ENCODE data around the gene BNC2.

- TF ChIP-seq, protein P1, sequence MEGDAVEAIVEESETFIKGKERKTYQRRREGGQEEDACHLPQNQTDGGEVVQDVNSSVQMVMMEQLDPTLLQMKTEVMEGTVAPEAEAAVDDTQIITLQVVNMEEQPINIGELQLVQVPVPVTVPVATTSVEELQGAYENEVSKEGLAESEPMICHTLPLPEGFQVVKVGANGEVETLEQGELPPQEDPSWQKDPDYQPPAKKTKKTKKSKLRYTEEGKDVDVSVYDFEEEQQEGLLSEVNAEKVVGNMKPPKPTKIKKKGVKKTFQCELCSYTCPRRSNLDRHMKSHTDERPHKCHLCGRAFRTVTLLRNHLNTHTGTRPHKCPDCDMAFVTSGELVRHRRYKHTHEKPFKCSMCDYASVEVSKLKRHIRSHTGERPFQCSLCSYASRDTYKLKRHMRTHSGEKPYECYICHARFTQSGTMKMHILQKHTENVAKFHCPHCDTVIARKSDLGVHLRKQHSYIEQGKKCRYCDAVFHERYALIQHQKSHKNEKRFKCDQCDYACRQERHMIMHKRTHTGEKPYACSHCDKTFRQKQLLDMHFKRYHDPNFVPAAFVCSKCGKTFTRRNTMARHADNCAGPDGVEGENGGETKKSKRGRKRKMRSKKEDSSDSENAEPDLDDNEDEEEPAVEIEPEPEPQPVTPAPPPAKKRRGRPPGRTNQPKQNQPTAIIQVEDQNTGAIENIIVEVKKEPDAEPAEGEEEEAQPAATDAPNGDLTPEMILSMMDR (IDR thresholded peaks at IDR 0.05; ENCODE audit: poor library complexity) = no peak
- no peak for TF ChIP-seq EZH2phosphoT487 (IDR thresholded peaks at IDR 0.05; ENCODE audit: low read depth, severe bottlenecking, unreplicated experiment)
Measured at GRCh38 chr9:16516891-16517290, 353.6 kb downstream of the BNC2 start.
